SK-N-SH (cell line): ENCODE results near the gene COL4A5.

Source experiments
- EP300 ChIP-seq, 2 experiments: IDR thresholded peaks; 2 replicates each; pipeline versions ENCODE4 v1.4.0 to v1.6.1; 2012; ENCODE audit warnings: borderline replicate concordance in 1 of 2, low read depth in 1 of 2, low read length in 1 of 2
- EZH2phosphoT487 ChIP-seq: fragments of 200-600 bp; sonication (generic); IDR thresholded peaks from 2 replicates; pipeline ENCODE4 v1.6.1; 2017; ENCODE audit warnings: low read depth, mixed run types, mild to moderate bottlenecking, antibody characterized with exemption, moderate library complexity, borderline replicate concordance
- GABPA ChIP-seq: IDR thresholded peaks from 2 replicates; pipeline ENCODE4 v1.4.0; 2012; ENCODE audit warnings: low read depth, mild to moderate bottlenecking
- POLR2AphosphoS5 ChIP-seq: IDR thresholded peaks from 2 replicates; pipeline ENCODE4 v1.6.1; 2012; ENCODE audit warnings: low read depth, low read length
- RAD21 ChIP-seq: IDR thresholded peaks from 2 replicates; pipeline ENCODE4 v1.6.1; 2012; ENCODE audit warnings: mild to moderate bottlenecking, low read length
- RCOR1 ChIP-seq: fragments of 150-350 bp; IDR thresholded peaks from 2 replicates; pipeline ENCODE4 v1.6.1; 2017; ENCODE audit warnings: antibody characterized with exemption, low read length
- SMC3 ChIP-seq: IDR thresholded peaks from 2 replicates; pipeline ENCODE4 v1.6.1; 2012; ENCODE audit warnings: low read depth, low read length, improper control_type of control experiment
- TF ChIP-seq, protein P1 (sequence below): IDR thresholded peaks from 2 replicates; pipeline ENCODE4 v1.6.1; 2012; ENCODE audit warnings: mild to moderate bottlenecking, low read depth, low read length, moderate library complexity
- TF ChIP-seq, protein P2 (sequence below): fragments of 200-600 bp; sonication (generic); IDR thresholded peaks from 2 replicates; pipeline ENCODE4 v1.6.1; 2017; ENCODE audit warnings: antibody characterized with exemption, mild to moderate bottlenecking, moderate library complexity

DNA sequence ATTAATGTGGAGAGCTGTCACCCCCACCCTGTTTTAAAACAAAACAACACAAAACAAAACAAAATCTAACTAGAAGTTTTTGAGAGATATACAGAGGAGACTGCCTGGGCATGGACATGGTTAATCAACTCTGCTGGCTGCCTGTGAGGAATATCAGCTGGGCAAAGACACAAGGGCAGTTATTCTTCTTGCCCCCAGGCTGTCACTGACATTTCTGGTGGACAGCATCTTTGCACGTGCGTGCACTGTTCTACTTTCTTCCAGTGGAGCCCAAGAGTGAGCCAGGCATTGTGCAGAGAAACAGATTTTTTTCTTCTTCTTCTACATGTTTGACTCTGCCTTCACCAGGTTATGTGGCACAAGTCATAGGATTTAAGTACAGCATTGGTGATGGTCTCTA is 282.9 kb downstream of the COL4A5 start:
- no peak for TF ChIP-seq EP300 (IDR thresholded peaks at IDR 0.05; ENCODE audit: borderline replicate concordance in 1 of 2, low read depth in 1 of 2, low read length in 1 of 2)
- TF ChIP-seq, protein P1, sequence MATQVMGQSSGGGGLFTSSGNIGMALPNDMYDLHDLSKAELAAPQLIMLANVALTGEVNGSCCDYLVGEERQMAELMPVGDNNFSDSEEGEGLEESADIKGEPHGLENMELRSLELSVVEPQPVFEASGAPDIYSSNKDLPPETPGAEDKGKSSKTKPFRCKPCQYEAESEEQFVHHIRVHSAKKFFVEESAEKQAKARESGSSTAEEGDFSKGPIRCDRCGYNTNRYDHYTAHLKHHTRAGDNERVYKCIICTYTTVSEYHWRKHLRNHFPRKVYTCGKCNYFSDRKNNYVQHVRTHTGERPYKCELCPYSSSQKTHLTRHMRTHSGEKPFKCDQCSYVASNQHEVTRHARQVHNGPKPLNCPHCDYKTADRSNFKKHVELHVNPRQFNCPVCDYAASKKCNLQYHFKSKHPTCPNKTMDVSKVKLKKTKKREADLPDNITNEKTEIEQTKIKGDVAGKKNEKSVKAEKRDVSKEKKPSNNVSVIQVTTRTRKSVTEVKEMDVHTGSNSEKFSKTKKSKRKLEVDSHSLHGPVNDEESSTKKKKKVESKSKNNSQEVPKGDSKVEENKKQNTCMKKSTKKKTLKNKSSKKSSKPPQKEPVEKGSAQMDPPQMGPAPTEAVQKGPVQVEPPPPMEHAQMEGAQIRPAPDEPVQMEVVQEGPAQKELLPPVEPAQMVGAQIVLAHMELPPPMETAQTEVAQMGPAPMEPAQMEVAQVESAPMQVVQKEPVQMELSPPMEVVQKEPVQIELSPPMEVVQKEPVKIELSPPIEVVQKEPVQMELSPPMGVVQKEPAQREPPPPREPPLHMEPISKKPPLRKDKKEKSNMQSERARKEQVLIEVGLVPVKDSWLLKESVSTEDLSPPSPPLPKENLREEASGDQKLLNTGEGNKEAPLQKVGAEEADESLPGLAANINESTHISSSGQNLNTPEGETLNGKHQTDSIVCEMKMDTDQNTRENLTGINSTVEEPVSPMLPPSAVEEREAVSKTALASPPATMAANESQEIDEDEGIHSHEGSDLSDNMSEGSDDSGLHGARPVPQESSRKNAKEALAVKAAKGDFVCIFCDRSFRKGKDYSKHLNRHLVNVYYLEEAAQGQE = no peak
- no peak for TF ChIP-seq POLR2AphosphoS5
- no peak for TF ChIP-seq EZH2phosphoT487
- no peak for TF ChIP-seq RAD21
- TF ChIP-seq, protein P2, sequence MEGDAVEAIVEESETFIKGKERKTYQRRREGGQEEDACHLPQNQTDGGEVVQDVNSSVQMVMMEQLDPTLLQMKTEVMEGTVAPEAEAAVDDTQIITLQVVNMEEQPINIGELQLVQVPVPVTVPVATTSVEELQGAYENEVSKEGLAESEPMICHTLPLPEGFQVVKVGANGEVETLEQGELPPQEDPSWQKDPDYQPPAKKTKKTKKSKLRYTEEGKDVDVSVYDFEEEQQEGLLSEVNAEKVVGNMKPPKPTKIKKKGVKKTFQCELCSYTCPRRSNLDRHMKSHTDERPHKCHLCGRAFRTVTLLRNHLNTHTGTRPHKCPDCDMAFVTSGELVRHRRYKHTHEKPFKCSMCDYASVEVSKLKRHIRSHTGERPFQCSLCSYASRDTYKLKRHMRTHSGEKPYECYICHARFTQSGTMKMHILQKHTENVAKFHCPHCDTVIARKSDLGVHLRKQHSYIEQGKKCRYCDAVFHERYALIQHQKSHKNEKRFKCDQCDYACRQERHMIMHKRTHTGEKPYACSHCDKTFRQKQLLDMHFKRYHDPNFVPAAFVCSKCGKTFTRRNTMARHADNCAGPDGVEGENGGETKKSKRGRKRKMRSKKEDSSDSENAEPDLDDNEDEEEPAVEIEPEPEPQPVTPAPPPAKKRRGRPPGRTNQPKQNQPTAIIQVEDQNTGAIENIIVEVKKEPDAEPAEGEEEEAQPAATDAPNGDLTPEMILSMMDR = no peak
- TF ChIP-seq SMC3 = no peak
- no peak for TF ChIP-seq RCOR1
- no peak for TF ChIP-seq GABPA
